Ishikawa (cell line): ENCODE measurements around the gene LEMD1.

Source experiments
- CEBPB ChIP-seq: IDR thresholded peaks from 2 replicates; pipeline ENCODE4 v1.6.1; 2012
- EGR1 ChIP-seq: IDR thresholded peaks from 2 replicates; pipeline ENCODE4 v1.6.1; 2012
- EP300 ChIP-seq: IDR thresholded peaks from 2 replicates; pipeline ENCODE4 v1.6.1; 2012; ENCODE audit warnings: borderline replicate concordance
- FOXM1 ChIP-seq: IDR thresholded peaks from 2 replicates; pipeline ENCODE4 v1.6.1; 2012; ENCODE audit warnings: low read depth, borderline replicate concordance
- RAD21 ChIP-seq: IDR thresholded peaks from 2 replicates; pipeline ENCODE4 v1.6.1; 2012; ENCODE audit warnings: low read depth
- TAF1 ChIP-seq: IDR thresholded peaks from 2 replicates; pipeline ENCODE4 v1.6.1; 2012; ENCODE audit warnings: low read depth, mild to moderate bottlenecking
- TCF12 ChIP-seq: IDR thresholded peaks from 2 replicates; pipeline ENCODE4 v1.6.1; 2012; ENCODE audit warnings: low read depth
- YY1 ChIP-seq: IDR thresholded peaks from 2 replicates; pipeline ENCODE4 v1.6.1; 2012; ENCODE audit warnings: low read depth
- TF ChIP-seq, protein P1 (sequence below): IDR thresholded peaks from 2 replicates; pipeline ENCODE4 v1.6.1; 2012; ENCODE audit warnings: low read depth, mild to moderate bottlenecking
- TF ChIP-seq, protein P2 (sequence below): IDR thresholded peaks from 2 replicates; pipeline ENCODE4 v1.6.1; 2012

DNA sequence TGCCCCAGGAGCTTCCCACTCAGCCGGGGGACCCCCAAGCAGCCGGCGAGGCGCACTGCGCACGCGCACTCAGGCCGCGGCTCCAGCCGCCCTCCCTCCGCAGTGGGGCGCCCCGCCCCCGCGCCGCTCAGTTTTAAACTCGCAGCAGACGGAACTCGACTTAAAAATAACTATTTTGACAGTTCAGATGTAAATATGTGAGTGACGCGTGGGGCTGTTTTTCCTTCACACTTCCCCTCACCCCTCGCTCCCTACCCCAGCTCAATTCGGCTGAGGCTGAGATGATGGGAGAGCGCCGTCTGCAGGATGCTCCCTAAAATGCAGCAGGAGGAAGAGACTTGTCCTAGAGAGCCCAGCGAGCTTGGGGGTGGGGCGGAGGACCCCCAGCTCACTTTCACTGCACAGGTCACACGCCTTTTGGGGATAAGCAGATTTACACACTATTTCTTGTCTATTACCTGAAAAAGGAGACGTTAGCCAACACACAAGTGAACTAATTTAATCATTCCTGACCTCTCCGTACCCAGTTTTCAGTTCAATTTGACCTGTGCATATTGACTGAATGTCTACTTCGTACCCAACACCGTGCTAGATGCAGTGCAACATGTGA, 8.9 kb upstream of the LEMD1 start:
- TF ChIP-seq EP300 (no peak), TAF1 (no peak), RAD21 (no peak), YY1 (no peak), FOXM1 (no peak), EGR1 (no peak), TCF12 (no peak), CEBPB (no peak)
- TF ChIP-seq, protein P1, sequence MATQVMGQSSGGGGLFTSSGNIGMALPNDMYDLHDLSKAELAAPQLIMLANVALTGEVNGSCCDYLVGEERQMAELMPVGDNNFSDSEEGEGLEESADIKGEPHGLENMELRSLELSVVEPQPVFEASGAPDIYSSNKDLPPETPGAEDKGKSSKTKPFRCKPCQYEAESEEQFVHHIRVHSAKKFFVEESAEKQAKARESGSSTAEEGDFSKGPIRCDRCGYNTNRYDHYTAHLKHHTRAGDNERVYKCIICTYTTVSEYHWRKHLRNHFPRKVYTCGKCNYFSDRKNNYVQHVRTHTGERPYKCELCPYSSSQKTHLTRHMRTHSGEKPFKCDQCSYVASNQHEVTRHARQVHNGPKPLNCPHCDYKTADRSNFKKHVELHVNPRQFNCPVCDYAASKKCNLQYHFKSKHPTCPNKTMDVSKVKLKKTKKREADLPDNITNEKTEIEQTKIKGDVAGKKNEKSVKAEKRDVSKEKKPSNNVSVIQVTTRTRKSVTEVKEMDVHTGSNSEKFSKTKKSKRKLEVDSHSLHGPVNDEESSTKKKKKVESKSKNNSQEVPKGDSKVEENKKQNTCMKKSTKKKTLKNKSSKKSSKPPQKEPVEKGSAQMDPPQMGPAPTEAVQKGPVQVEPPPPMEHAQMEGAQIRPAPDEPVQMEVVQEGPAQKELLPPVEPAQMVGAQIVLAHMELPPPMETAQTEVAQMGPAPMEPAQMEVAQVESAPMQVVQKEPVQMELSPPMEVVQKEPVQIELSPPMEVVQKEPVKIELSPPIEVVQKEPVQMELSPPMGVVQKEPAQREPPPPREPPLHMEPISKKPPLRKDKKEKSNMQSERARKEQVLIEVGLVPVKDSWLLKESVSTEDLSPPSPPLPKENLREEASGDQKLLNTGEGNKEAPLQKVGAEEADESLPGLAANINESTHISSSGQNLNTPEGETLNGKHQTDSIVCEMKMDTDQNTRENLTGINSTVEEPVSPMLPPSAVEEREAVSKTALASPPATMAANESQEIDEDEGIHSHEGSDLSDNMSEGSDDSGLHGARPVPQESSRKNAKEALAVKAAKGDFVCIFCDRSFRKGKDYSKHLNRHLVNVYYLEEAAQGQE, result no peak
- TF ChIP-seq, protein P2, sequence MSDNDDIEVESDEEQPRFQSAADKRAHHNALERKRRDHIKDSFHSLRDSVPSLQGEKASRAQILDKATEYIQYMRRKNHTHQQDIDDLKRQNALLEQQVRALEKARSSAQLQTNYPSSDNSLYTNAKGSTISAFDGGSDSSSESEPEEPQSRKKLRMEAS, result no peak
